Measurements from ENCODE around the gene FASN.
A peak's percentile ranks its signal among the peaks of the same experiment; 100 is the strongest.

Gene FASN

DNA sequence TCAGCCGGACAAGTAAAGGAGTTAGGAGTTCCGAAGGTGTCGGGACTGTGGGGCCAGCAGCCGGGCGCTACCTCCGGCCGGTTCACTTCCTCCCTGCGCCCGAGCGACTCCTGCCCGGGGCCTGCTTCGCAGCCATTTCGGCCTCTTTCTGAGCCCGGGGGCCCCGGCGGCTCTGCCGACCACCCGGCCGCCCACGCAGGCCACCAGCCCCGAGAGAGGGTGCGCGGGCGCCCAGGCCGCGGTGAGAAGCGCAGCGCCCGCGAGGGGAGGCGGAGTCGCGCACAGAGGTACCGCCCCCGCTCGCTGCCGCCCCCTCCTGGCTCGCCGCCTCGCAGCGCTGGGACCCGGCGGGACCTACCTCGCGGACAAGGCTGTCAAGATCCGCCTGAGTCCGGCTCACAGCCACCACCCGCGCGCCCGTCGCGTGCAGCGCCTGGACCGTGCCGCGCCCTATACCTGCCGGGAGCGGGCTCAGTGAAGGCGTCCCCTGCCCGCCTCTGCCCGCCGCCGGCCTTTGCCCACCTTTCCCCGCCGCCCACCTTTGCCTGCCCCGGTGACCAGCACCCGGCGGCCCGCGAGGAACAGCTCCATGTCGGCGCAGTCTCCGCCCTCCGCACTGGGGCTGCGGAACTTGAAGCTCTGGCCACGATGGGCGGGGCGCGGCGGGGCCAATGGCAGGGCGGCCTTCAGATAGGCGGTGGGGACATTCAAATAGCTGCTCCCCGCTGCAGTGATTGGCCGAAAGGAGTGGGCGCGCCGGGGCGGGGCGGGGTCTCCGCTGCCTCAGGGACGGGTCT, 60.7 kb downstream of the FASN start, which contains the start of gene DCXR:
DCXR (minus strand) TSS at position 606 of the 797 bp plus-strand sequence; CDS start at position 591, 15 bp downstream.
- peak; percentile 82 for DNase-seq

GRCh38 chr17:82036634-82037091, 61.4 kb downstream of the FASN start:
- no peak for DNase-seq

DNA sequence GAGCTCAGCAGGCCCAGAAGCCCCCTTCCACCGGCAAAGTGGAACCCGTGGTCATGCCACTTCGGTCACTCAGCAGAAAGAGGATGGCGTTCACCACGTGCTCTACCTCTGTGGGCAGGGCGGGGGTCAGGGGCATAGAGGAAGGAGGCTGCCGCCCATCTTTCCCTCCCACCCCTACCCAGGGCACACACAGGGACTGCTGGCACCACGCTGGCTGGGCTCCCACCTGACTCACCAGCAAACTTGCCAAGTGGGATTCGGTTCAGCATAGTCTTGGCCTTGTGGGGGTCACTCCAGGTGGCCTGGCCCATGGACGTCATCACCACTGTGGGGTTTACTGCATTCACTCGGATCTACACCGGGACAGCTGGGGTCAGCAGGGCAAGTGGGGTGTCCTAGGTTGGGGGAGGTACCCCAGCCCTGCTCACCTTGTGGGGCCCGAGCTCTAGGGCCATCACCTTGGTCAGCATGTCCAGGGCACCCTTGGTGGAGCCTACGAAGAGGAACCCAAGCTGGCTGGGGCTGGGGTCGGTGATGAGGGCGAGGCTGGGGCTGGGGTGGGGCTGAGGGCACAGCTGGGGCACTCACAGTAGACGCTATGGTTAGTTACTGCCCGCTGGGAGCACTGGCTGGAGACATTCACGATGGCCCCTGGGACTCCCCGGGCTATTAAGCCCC, 61.9 kb downstream of the FASN start:
- no peak for DNase-seq

GRCh38 chr17:82035488-82035887, 62.5 kb downstream of the FASN start:
- DNase-seq, result no peak

- DNase-seq, result no peak
Observed at GRCh38 chr17:82034371-82035011, 63.5 kb downstream of the FASN start.

DNA sequence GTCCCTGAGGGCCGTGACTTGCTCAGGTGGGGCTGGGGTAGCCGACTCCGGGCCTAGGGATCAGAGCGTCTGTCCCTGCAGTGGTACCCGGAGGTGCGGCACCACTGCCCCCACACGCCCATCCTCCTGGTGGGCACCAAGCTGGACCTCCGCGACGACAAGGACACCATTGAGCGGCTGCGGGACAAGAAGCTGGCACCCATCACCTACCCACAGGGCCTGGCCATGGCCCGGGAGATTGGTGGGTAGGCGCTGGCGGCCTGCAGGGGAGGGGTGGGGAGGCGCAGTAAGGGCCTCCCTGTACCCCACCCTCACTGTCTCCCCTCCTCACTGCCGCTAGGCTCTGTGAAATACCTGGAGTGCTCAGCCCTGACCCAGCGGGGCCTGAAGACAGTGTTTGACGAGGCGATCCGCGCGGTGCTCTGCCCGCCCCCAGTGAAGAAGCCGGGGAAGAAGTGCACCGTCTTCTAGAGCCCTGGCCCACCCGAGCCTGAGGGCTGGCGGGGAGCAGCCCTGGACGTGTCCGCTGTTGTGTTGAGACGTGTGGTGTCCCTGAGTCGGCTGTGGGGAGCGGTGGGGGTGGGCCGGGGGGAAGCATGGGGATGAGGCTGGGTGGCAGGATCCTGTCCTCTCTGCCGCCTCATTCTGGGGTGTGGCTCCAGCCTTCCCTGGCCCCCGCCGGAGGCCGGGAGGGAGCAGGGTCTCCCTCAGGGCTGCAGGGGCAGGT, 64.5 kb downstream of the FASN start:
- no peak for DNase-seq

DNA sequence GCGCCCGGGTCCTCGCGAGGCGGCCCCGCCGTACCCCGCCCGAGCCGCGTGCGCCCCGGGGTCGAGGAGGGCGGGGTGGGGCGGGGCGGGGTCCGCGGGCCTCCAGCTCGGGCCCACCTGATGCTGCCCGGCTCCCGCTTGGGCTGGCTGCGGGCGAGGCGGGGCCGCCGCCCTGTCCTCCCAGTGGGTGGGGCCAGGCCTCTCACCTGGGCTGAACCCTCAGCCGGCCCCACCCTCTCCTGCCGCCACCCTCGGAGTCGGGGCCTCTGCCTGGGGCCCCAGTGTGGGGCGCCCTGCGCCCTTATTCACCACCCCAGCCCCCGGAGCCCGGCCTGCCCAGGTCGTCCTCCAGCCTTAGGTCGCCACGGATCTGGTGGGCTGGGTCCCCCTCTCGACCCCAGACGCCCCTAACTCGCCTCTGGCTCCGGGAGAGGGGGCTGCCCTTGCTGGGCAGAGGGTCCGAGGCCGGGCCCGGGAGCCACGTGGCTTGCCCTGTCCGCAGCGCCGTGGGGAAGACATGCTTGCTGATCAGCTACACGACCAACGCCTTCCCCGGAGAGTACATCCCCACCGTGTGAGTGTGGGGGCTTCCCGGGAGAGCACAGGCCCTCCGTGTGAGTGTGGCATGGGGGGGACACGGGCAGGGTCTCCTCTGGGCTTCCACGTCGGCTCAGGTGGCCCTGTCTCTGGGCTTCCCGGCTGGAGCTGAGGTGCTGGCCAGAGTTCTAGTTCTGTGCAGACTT, 66.0 kb downstream of the FASN start:
- DNase-seq, result no peak

DNA sequence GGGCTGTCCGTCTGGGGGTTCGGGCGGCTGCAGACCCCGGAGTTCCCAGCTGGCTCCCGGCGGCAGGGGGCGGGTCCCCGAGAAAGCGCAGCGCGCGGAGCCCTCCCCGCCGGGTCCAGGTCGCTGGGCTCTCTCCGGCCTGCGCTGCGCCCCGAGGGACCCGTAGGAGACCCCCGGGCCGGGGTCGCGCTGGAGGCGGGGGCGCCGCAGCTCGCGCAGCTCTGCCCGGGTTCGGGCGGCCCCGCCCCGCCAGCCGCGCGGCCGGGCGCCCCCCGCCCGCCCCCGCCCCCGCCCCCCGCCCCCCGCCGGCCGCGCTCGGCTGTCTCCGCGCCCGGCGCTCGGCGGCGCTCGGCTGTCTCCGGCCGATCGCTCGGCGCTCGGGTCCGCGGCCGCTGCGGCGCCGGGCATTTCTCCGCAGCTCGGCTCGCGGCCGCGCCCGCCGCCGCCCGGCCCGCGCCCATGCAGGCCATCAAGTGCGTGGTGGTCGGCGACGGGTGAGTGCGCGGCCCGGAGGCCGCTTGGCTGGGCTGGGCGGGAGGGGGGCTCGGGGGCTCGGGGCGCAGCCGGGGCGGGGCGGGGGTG, 66.6 kb downstream of the FASN start, which contains the start of gene RAC3:
RAC3 (plus strand) TSS at position 376 of the 582 bp plus-strand sequence; CDS start at position 460, 84 bp downstream.
- DNase-seq, result no peak

DNA sequence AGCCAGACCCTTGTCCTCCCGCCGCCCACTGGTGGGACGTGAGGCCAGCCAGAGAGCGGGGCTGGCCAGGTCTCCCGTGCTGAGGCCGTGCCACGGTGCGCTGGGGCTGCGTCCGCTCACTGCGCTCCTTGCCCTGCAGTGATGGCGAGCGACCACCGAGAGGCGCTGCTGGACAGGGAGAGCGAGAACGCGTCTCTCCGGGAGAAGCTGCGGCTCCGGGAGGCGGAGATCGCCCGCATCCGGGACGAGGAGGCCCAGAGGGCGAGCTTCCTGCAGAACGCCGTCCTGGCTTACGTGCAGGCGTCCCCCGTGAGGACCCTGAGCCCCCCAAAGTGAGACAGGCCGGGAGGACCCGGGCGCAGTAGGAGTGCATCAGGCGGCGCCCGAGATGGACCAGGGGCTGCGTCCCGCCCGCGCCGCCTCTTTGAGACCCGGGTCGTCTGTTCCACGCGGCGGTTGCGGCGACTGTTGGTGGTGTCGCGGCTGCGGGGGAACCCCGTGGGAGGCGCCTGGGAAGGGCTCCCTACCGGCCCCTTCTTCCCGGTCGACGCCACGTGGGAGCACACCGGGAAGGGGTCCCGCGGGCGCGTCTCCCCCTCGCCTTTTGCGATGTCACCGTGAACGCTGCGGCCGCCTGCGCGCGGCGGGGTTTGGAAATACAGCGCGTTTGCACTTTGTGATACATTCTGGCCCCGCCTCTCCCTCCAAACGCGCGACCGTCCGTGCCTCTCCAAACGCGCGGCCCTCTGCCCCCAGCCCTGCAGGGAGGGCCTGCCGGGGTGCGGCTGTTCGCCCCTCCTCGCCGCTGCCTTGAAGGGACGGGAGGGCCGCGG, 67.3 kb downstream of the FASN start:
- peak; percentile 52 for DNase-seq

GRCh38 chr17:82029990-82030469, 68.0 kb downstream of the FASN start:
- no peak for DNase-seq

DNA sequence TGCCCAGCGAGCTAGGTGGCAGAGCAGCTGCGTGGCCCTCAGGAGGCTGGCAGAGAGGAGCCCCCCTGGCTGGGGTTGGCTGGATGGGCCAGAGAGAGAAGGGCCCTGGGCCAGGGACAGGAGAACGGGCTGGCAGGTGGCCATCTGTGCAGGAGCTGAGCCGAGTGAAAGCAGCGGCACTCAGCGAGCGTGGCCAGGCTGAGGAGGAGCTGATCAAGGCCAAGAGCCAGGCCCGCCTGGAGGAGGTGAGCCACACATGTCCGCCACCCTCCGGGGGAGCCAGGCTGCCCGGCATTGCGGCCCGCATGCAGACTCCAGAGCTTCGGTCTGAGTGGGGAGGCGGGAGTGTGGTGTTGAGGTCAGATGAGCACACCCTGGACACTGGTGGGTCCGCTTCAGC, 68.6 kb downstream of the FASN start:
- DNase-seq, result no peak

- no peak for DNase-seq
Observed at GRCh38 chr17:82028966-82029365, 69.1 kb downstream of the FASN start.
